HepG2 (cell line): ENCODE results near the gene FKBP9. TPM values are rescaled to one million over a fixed set of nuclear protein-coding genes. Genes with fewer than 3 reads are reported as not detected.

Source experiments
- ATAC-seq: fragments of 200-7000 bp; cut with Tn5 transposase; 3 replicates; pipeline ENCODE4 v1.9.1; 2020; ENCODE audit warnings: mild to moderate bottlenecking, moderate library complexity
- BruUV-seq: library from RNA; stranded (reverse); fragments of 400-500 nt; replicated peaks from 2 replicates; lab custom pipeline; 2021; lab: Mats Ljungman, UMichigan
- CTCF ChIA-PET: fragments of 300-600 bp; formaldehyde crosslinking; extraction: SDS; loops from one replicate; lab custom pipeline; 2021; ENCODE audit warnings: low total read pairs, inconsistent platforms, low intra/inter-chr PET ratio; lab: Yijun Ruan, JAX
- POLR2A ChIA-PET: fragments of 350-600 bp; sonication (Branson Sonifier 250); formaldehyde crosslinking; loops from one replicate; lab custom pipeline; 2020; ENCODE audit warnings: antibody characterized with exemption, inconsistent platforms; lab: Yijun Ruan, JAX
- DNase-seq: peaks from one replicate; pipeline ENCODE4 v3.0.0-alpha.2; 2015; ENCODE audit warnings: low spot score
- FAIRE-seq: peaks from 3 replicates; lab custom pipeline; 2011; peaks lifted over from hg19 to GRCh38; lab: Jason Lieb, UNC
- H2AFZ ChIP-seq: one replicate; pipeline ENCODE4 v1.6.1; 2011; ENCODE audit warnings: low read length, inconsistent platforms
- H3K27ac ChIP-seq: fragments of 300-600 bp; 3 replicates; pipeline ENCODE4 v1.8.0; 2011; ENCODE audit warnings: mixed run types, mild to moderate bottlenecking, mixed read lengths, low read length, inconsistent platforms; ENCODE audit not compliant: insufficient read depth; ENCODE audit errors: extremely low read length
- H3K27me3 ChIP-seq, 2 experiments: fragments of 200-600 bp in 1 of 2; 2 replicates in 1 of 2; 3 replicates in 1 of 2; pipeline versions ENCODE4 v1.6.0 to v1.8.0; 2011; ENCODE audit warnings: low read length in 2 of 2, mild to moderate bottlenecking in 2 of 2, moderate library complexity in 2 of 2, inconsistent platforms in 1 of 2; ENCODE audit not compliant: insufficient read depth in 2 of 2, control insufficient read depth in 1 of 2
- H3K36me3 ChIP-seq, 2 experiments: fragments of 200-600 bp in 1 of 2; replicated peaks in 1 of 2; 2 replicates in 1 of 2; 3 replicates in 1 of 2; pipeline versions ENCODE4 v1.5.1 to v1.8.0; 2011; ENCODE audit warnings: low read length in 2 of 2, inconsistent platforms in 1 of 2; ENCODE audit not compliant: insufficient read depth in 2 of 2, control insufficient read depth in 1 of 2
- H3K4me1 ChIP-seq: 2 replicates; pipeline ENCODE4 v1.5.1; 2012; ENCODE audit warnings: low read length, inconsistent platforms; ENCODE audit not compliant: insufficient read depth
- H3K4me2 ChIP-seq: 2 replicates; pipeline ENCODE4 v1.6.0; 2011; ENCODE audit warnings: low read depth, low read length, inconsistent platforms
- H3K4me3 ChIP-seq, 3 experiments: fragments of 200-600 bp in 1 of 3; sonication (generic), shearing (Covaris generic) in 1 of 3; replicated peaks in 1 of 3; 2 replicates each; pipeline ENCODE4 v1.5.1; 2011 to 2016; ENCODE audit warnings: low read length in 3 of 3, inconsistent platforms in 2 of 3, low read depth in 2 of 3, mild to moderate bottlenecking in 2 of 3, control low read depth in 1 of 3, mixed read lengths in 1 of 3; ENCODE audit not compliant: insufficient read depth in 1 of 3
- H3K79me2 ChIP-seq: one replicate; pipeline ENCODE4 v1.6.1; 2011; ENCODE audit warnings: low read length, inconsistent platforms; ENCODE audit not compliant: insufficient read depth
- H3K9ac ChIP-seq: 2 replicates; pipeline ENCODE4 v1.6.0; 2011; ENCODE audit warnings: mild to moderate bottlenecking, low read depth, low read length, inconsistent platforms; ENCODE audit not compliant: insufficient read depth
- H3K9me3 ChIP-seq: 2 replicates; pipeline ENCODE4 v1.5.1; 2012; ENCODE audit warnings: mild to moderate bottlenecking, low read length
- H4K20me1 ChIP-seq: 2 replicates; pipeline ENCODE4 v1.6.0; 2011; ENCODE audit warnings: inconsistent platforms, mild to moderate bottlenecking, low read length, moderate library complexity; ENCODE audit not compliant: insufficient read depth
- ATF4 ChIP-seq, 2 experiments: fragments of 450-650 bp in 1 of 2; sonication (generic) in 1 of 2; formaldehyde crosslinking; IDR thresholded peaks; 2 replicates each; pipeline versions ENCODE4 v1.5.0 to v1.8.0; 2020 to 2022; ENCODE audit warnings: mild to moderate bottlenecking in 1 of 2, missing genetic modification reagents in 1 of 2
- CREM ChIP-seq, 2 experiments: sonication (generic) in 1 of 2; formaldehyde crosslinking in 1 of 2; IDR thresholded peaks; 2 replicates each; pipeline versions ENCODE4 v1.4.0 to v1.6.1; 2016 to 2020; ENCODE audit warnings: antibody characterized with exemption in 1 of 2, mild to moderate bottlenecking in 1 of 2, missing genetic modification reagents in 1 of 2
- ETS1 ChIP-seq: sonication (generic); formaldehyde crosslinking; IDR thresholded peaks from 2 replicates; pipeline ENCODE4 v1.4.0; 2020; ENCODE audit warnings: missing genetic modification reagents
- GZF1 ChIP-seq: sonication (generic); formaldehyde crosslinking; IDR thresholded peaks from 2 replicates; pipeline ENCODE4 v1.5.1; 2020; ENCODE audit warnings: mild to moderate bottlenecking, missing genetic modification reagents
- HNRNPK ChIP-seq: fragments of 200-400 bp; formaldehyde crosslinking; IDR thresholded peaks from 2 replicates; pipeline ENCODE4 v1.6.1; 2018; ENCODE audit warnings: low read length, low read depth, moderate library complexity, mild to moderate bottlenecking; ENCODE audit not compliant: poor library complexity, severe bottlenecking
- HOMEZ ChIP-seq: IDR thresholded peaks from 2 replicates; pipeline ENCODE4 v1.6.1; 2016; ENCODE audit warnings: low read depth
- KLF13 ChIP-seq: sonication (generic); formaldehyde crosslinking; IDR thresholded peaks from 2 replicates; pipeline ENCODE4 v1.4.0; 2020; ENCODE audit warnings: mild to moderate bottlenecking, missing genetic modification reagents
- MYNN ChIP-seq: sonication (generic); formaldehyde crosslinking; IDR thresholded peaks from 2 replicates; pipeline ENCODE4 v1.4.0; 2020; ENCODE audit warnings: mild to moderate bottlenecking, low read depth, missing genetic modification reagents
- NFE2 ChIP-seq: sonication (generic); formaldehyde crosslinking; IDR thresholded peaks from 2 replicates; pipeline ENCODE4 v1.4.0; 2020; ENCODE audit warnings: missing genetic modification reagents
- NFE2L2 ChIP-seq: fragments of 150-350 bp; IDR thresholded peaks from 2 replicates; pipeline ENCODE4 v1.6.1; 2014; ENCODE audit warnings: low read length
- PAXIP1 ChIP-seq: sonication (generic); formaldehyde crosslinking; conservative IDR thresholded peaks from 2 replicates; pipeline ENCODE4 v1.4.0; 2020; ENCODE audit warnings: mild to moderate bottlenecking, missing genetic modification reagents, moderate library complexity
- RFX3 ChIP-seq: IDR thresholded peaks from 2 replicates; pipeline ENCODE4 v1.6.1; 2016; ENCODE audit warnings: missing biosample characterization, missing genetic modification reagents
- SETDB1 ChIP-seq: sonication (generic); formaldehyde crosslinking; IDR thresholded peaks from 2 replicates; pipeline ENCODE4 v1.5.1; 2020; ENCODE audit warnings: missing genetic modification reagents, mild to moderate bottlenecking, borderline replicate concordance
- THYN1 ChIP-seq: sonication (generic); formaldehyde crosslinking; IDR thresholded peaks from 2 replicates; pipeline ENCODE4 v1.8.1; 2023; ENCODE audit warnings: low read depth, mild to moderate bottlenecking, moderate library complexity, missing genetic modification reagents, borderline replicate concordance
- ZGPAT ChIP-seq: IDR thresholded peaks from 2 replicates; pipeline ENCODE4 v1.6.1; 2016; ENCODE audit warnings: mild to moderate bottlenecking
- ZNF207 ChIP-seq: fragments of 450-650 bp; IDR thresholded peaks from 2 replicates; pipeline ENCODE4 v1.6.1; 2016; ENCODE audit warnings: antibody characterized with exemption, borderline replicate concordance
- ZNF674 ChIP-seq: sonication (generic); formaldehyde crosslinking; IDR thresholded peaks from 2 replicates; pipeline ENCODE4 v1.5.0; 2020; ENCODE audit warnings: low read depth, mild to moderate bottlenecking, missing genetic modification reagents
- WGBS: methylation state at CpG from one replicate; pipeline ENCODE4 v1.1.6; 2017; ENCODE audit warnings: low lambda C conversion rate; 5-methylcytosine and 5-hydroxymethylcytosine counted together
- in situ Hi-C: cut with HindIII; loops from 2 replicates; pipeline ENCODE4 v1.10.0; 2017; ENCODE audit warnings: low pct_unique_long_range_greater_than_20kb; ENCODE audit not compliant: extremely low pct_ligation_motif_present
- intact Hi-C: fragments of 100-400 bp; cut with micrococcal nuclease; formaldehyde crosslinking; loops from one replicate; pipeline ENCODE4 v1.10.0; 2022; ENCODE audit not compliant: unreplicated experiment
- polyA plus RNA-seq, 8 experiments: library from polyadenylated mRNA; depleted of rRNA in 3 of 8; stranded (reverse) in 7 of 8; unstranded in 1 of 8; fragments of >200 nt; fragmentation: Illumina TruSeq in 4 of 8; extraction: Trizol in 4 of 8; gene quantifications; 2 replicates each; pipeline versions ENCODE4 v1.2.1 to v1.2.3, GENCODE V29; 2011 to 2016; ENCODE audit warnings: low read depth in 4 of 8, missing spikeins in 1 of 8, mixed read lengths in 1 of 8; ENCODE audit not compliant: insufficient read depth in 1 of 8
- total RNA-seq, 5 experiments: library from RNA; depleted of rRNA; stranded (reverse); fragments of >200 nt; fragmentation: Illumina TruSeq; extraction: Trizol; gene quantifications; 2 replicates each; pipeline ENCODE4 v1.2.3, GENCODE V29; 2016; ENCODE audit warnings: low read depth in 1 of 5

The FKBP9 gene
- total and polyA plus RNA-seq, 2 of the 13 experiments (the other 11 are each of a cell fraction or from before 2014, with no cell fraction given) = 34.0 to 41.5 TPM

GRCh38 chr7:33053721-33054120, 96.5 kb downstream of the FKBP9 start:
- POLR2A ChIA-PET = no interaction called here
- peaks cover 2% of the 10 kb centered on the region for H4K20me1 ChIP-seq
- TF ChIP-seq ZNF674 (CRISPR knock-in tag) (no peak), ZGPAT (no peak), NFE2 (CRISPR knock-in tag) (no peak), SETDB1 (CRISPR knock-in tag) (no peak), GZF1 (no peak), ZNF207 (no peak), CREM (IDR thresholded peaks at IDR 0.05) (no peak), CREM (CRISPR knock-in tag; IDR thresholded peaks at IDR 0.05) (no peak), KLF13 (CRISPR knock-in tag) (no peak), NFE2L2 (no peak), ETS1 (CRISPR knock-in tag) (no peak), PAXIP1 (CRISPR knock-in tag) (no peak), RFX3 (no peak), HNRNPK (no peak), MYNN (CRISPR knock-in tag) (no peak), HOMEZ (CRISPR knock-in tag) (no peak), THYN1 (no peak), ATF4 (CRISPR knock-in tag; IDR thresholded peaks at IDR 0.05) (no peak)

More at GRCh38 chr7:33053721-33054120, 96.5 kb downstream of the FKBP9 start:
- CTCF ChIA-PET = no interaction called here
- H3K4me2 ChIP-seq = no peak overlapping the region
- H3K79me2 ChIP-seq = peaks cover 92% of the 10 kb centered on the region
- no peak for FAIRE-seq
- no peak for DNase-seq
- ATAC-seq = no peak
- H3K9me3 ChIP-seq = no peaks in the 10 kb centered on the region
- H2AFZ ChIP-seq = no peak overlapping the region
- no peaks in the 10 kb centered on the region; a peak in 1 of 5 replicates for H3K36me3 ChIP-seq
- WGBS = 93% methylated on average over 1 of the region's 1 CpG
- no peak overlapping the region for H3K9ac ChIP-seq
- intact Hi-C loops (no loop called here), in situ Hi-C loops (no loop called here)
- peaks cover 41% of the 10 kb centered on the region for H3K4me1 ChIP-seq
- H3K27me3 ChIP-seq = no peaks in the 10 kb centered on the region
- no TSS peak for BruUV-seq
- H3K4me3 ChIP-seq = no peak overlapping the region
- H3K27ac ChIP-seq = no peak overlapping the region
